ENCODE measurements around the gene PITPNC1. TPM values are rescaled to one million over a fixed set of nuclear protein-coding genes. Genes with fewer than 3 reads are reported as not detected.

The PITPNC1 gene
- total RNA-seq, 4 donors from 2014 or later = 9.1 to 15.1 (median 13.3) TPM

- WGBS, 2 donors = 74 to 82% methylated on average over 4 of the region's 4 CpGs
- intact Hi-C loops (cut with DNase I) = no loop called here
Measured at GRCh38 chr17:67601897-67602296, 224.8 kb downstream of the PITPNC1 start.

GRCh38 chr17:67602444-67602843 is 225.4 kb downstream of the PITPNC1 start:
- Histone ChIP-seq H3K27me3 (no peaks in the 10 kb centered on the region), H3K4me1 (peaks cover 0 to 29% (median 3%) of the 10 kb centered on the region in 3 donors), H3K4me3 (no peak overlapping the region), H3K9me3 (no peaks in the 10 kb centered on the region), H3K36me3 (no peaks in the 10 kb centered on the region), H3K27ac (no peak overlapping the region)
- no peak for TF ChIP-seq CTCF (IDR thresholded peaks at IDR 0.05)
- TF ChIP-seq POLR2A (IDR thresholded peaks at IDR 0.05) = no peak
- DNase-seq = no peak
- intact Hi-C loops (cut with DNase I) = no loop called here
- 73 to 79% methylated on average over 4 of the region's 4 CpGs for WGBS, 2 donors

More at GRCh38 chr17:67601897-67602296, 224.8 kb downstream of the PITPNC1 start:
- H3K36me3 ChIP-seq = no peaks in the 10 kb centered on the region
- peaks cover 0 to 24% (median 3%) of the 10 kb centered on the region in 3 donors for H3K4me1 ChIP-seq
- no peak overlapping the region for H3K27ac ChIP-seq
- no peaks in the 10 kb centered on the region for H3K9me3 ChIP-seq
- DNase-seq = no peak
- TF ChIP-seq CTCF (IDR thresholded peaks at IDR 0.05) (no peak), POLR2A (IDR thresholded peaks at IDR 0.05) (no peak)
- H3K4me3 ChIP-seq = no peak overlapping the region
- no peaks in the 10 kb centered on the region for H3K27me3 ChIP-seq

GRCh38 chr17:67602974-67603373 is 225.9 kb downstream of the PITPNC1 start:
- H3K27me3 ChIP-seq = no peaks in the 10 kb centered on the region
- no peak overlapping the region for H3K4me3 ChIP-seq
- H3K27ac ChIP-seq = no peak overlapping the region
- intact Hi-C loops (cut with DNase I) = no loop called here
- H3K4me1 ChIP-seq = peaks cover 0 to 29% (median 3%) of the 10 kb centered on the region in 3 donors
- H3K9me3 ChIP-seq = no peaks in the 10 kb centered on the region
- H3K36me3 ChIP-seq = no peaks in the 10 kb centered on the region
- DNase-seq = no peak
- TF ChIP-seq CTCF (IDR thresholded peaks at IDR 0.05) (peak; percentile 11 to 54 (median 32)), POLR2A (IDR thresholded peaks at IDR 0.05) (no peak)
- WGBS, 2 donors = 85% methylated on average over 2 to 3 of the region's 3 CpGs

GRCh38 chr17:67605256-67605912 is 228.3 kb downstream of the PITPNC1 start:
- Histone ChIP-seq H3K4me3 (no peak overlapping the region), H3K36me3 (no peaks in the 10 kb centered on the region), H3K4me1 (peaks cover 0 to 52% (median 3%) of the 10 kb centered on the region in 3 donors), H3K9me3 (no peaks in the 10 kb centered on the region), H3K27ac (peak overlapping the region in 1 of 4 donors; percentile 30), H3K27me3 (no peaks in the 10 kb centered on the region)
- no peak for TF ChIP-seq CTCF (IDR thresholded peaks at IDR 0.05)
- no peak for TF ChIP-seq POLR2A (IDR thresholded peaks at IDR 0.05)
- no peak for DNase-seq
- intact Hi-C loops (cut with DNase I) = no loop called here
- WGBS, 2 donors = 68 to 80% methylated on average over 16 to 17 of the region's 17 CpGs

GRCh38 chr17:67606471-67606870 is 229.4 kb downstream of the PITPNC1 start:
- no peak for DNase-seq
- TF ChIP-seq POLR2A (IDR thresholded peaks at IDR 0.05) = no peak
- TF ChIP-seq CTCF (IDR thresholded peaks at IDR 0.05) = no peak
- Histone ChIP-seq H3K4me3 (no peak overlapping the region), H3K27me3 (no peaks in the 10 kb centered on the region), H3K27ac (no peak overlapping the region), H3K36me3 (no peaks in the 10 kb centered on the region), H3K4me1 (peaks cover 0 to 53% (median 3%) of the 10 kb centered on the region in 3 donors), H3K9me3 (no peaks in the 10 kb centered on the region)
- WGBS, 2 donors = 43 to 49% methylated on average over 10 of the region's 10 CpGs
- intact Hi-C loops (cut with DNase I) = no loop called here

Measured in esophagus squamous epithelium (tissue), 5 donors.